Panc1 (cell line): ENCODE measurements around the gene SPDYC.

Experiments
- CTCF ChIP-seq: fragments of 450-650 bp; IDR thresholded peaks from 2 replicates; pipeline ENCODE4 v1.5.1; 2017; ENCODE audit warnings: mild to moderate bottlenecking
- REST ChIP-seq, 2 experiments: IDR thresholded peaks; 2 replicates each; pipeline ENCODE4 v1.6.1; 2011 to 2012; ENCODE audit warnings: low read depth in 2 of 2, control low read depth in 1 of 2, low read length in 1 of 2, mild to moderate bottlenecking in 1 of 2, moderate library complexity in 1 of 2; ENCODE audit not compliant: insufficient read depth in 1 of 2

GRCh38 chr11:65163684-65164083 is 6.3 kb upstream of the SPDYC start:
- no peak for TF ChIP-seq CTCF
- TF ChIP-seq REST (IDR thresholded peaks at IDR 0.05; ENCODE audit: insufficient read depth in 1 of 2, low read depth in 2 of 2, low read length in 1 of 2): no peak
